Hepatocyte (in vitro differentiated cells): ENCODE results near the gene ORC2. TPM values are rescaled to one million over a fixed set of nuclear protein-coding genes. Genes with fewer than 3 reads are reported as not detected.
"Not testable (repeated sequence)": the region's sequence is repeated elsewhere in the genome, so short reads cannot be mapped to it uniquely, and the experiment has no call there.

Source experiments
- DNase-seq: peaks from one replicate; pipeline ENCODE4 v3.0.0-alpha.2; 2016; ENCODE audit warnings: low spot score
- H2AFZ ChIP-seq: fragments of 200-600 bp; sonication (generic); 2 replicates; pipeline ENCODE4 v1.6.0; 2016; ENCODE audit warnings: antibody characterized with exemption, mild to moderate bottlenecking
- H3K27ac ChIP-seq: fragments of 200-600 bp; sonication (generic); 2 replicates; pipeline ENCODE4 v1.5.1; 2016; ENCODE audit warnings: mild to moderate bottlenecking
- H3K27me3 ChIP-seq: fragments of 200-600 bp; sonication (generic); 2 replicates; pipeline ENCODE4 v1.6.1; 2016
- H3K36me3 ChIP-seq: fragments of 200-600 bp; sonication (generic); replicated peaks from 2 replicates; pipeline ENCODE4 v1.5.1; 2016; ENCODE audit warnings: low read depth; ENCODE audit not compliant: insufficient read depth
- H3K4me1 ChIP-seq: fragments of 200-600 bp; sonication (generic); 2 replicates; pipeline ENCODE4 v1.5.1; 2016; ENCODE audit warnings: mild to moderate bottlenecking, moderate library complexity; ENCODE audit not compliant: insufficient read depth
- H3K4me2 ChIP-seq: fragments of 200-600 bp; sonication (generic); 2 replicates; pipeline ENCODE4 v1.6.0; 2016
- H3K4me3 ChIP-seq: fragments of 200-600 bp; sonication (generic); 2 replicates; pipeline ENCODE4 v1.5.1; 2016; ENCODE audit warnings: mild to moderate bottlenecking
- H3K79me2 ChIP-seq: fragments of 200-600 bp; sonication (generic); 2 replicates; pipeline ENCODE4 v1.6.0; 2017; ENCODE audit warnings: mild to moderate bottlenecking
- H3K9me2 ChIP-seq: fragments of 200-600 bp; sonication (generic); replicated peaks from 2 replicates; pipeline ENCODE4 v1.6.0; 2017; ENCODE audit warnings: mild to moderate bottlenecking; ENCODE audit not compliant: insufficient read depth
- H3K9me3 ChIP-seq: fragments of 200-600 bp; sonication (generic); 2 replicates; pipeline ENCODE4 v1.5.1; 2016; ENCODE audit warnings: low read depth, mild to moderate bottlenecking
- H4K20me1 ChIP-seq: fragments of 200-600 bp; sonication (generic); 2 replicates; pipeline ENCODE4 v1.6.0; 2016; ENCODE audit warnings: mild to moderate bottlenecking; ENCODE audit not compliant: insufficient read depth, poor library complexity, severe bottlenecking
- EZH2 ChIP-seq: fragments of 200-600 bp; sonication (generic); IDR thresholded peaks from 2 replicates; pipeline ENCODE4 v1.6.1; 2016; ENCODE audit warnings: antibody characterized with exemption, mild to moderate bottlenecking, borderline replicate concordance
- EZH2phosphoT487 ChIP-seq: fragments of 200-600 bp; sonication (generic); IDR thresholded peaks from one replicate; pipeline ENCODE4 v1.6.1; 2018; ENCODE audit warnings: antibody characterized with exemption, mild to moderate bottlenecking, low read depth, moderate library complexity; ENCODE audit not compliant: unreplicated experiment, severe bottlenecking
- WGBS: methylation state at CpG from one replicate; pipeline ENCODE4 v1.1.6; 2016; ENCODE audit warnings: low lambda C conversion rate; ENCODE audit errors: missing lambda C conversion rate; 5-methylcytosine and 5-hydroxymethylcytosine counted together
- polyA plus RNA-seq: library from polyadenylated mRNA; unstranded; fragments of >200 nt; fragmentation: Nextera tagmentation; extraction: Ambion mirVana; gene quantifications from 2 replicates; pipeline ENCODE4 v1.2.1, GENCODE V29; 2016
- total RNA-seq: library from RNA; depleted of rRNA; stranded (reverse); fragments of >200 nt; gene quantifications from 2 replicates; pipeline ENCODE4 v1.2.3, GENCODE V29; 2014
- TF ChIP-seq, protein P1 (sequence below): fragments of 200-600 bp; sonication (generic); IDR thresholded peaks from 2 replicates; pipeline ENCODE4 v1.5.1; 2016; ENCODE audit warnings: antibody characterized with exemption, mild to moderate bottlenecking; ENCODE audit not compliant: poor library complexity

ORC2 gene
- total and polyA plus RNA-seq, 2 experiments from 2014 or later = 11.4 to 18.1 TPM

DNA sequence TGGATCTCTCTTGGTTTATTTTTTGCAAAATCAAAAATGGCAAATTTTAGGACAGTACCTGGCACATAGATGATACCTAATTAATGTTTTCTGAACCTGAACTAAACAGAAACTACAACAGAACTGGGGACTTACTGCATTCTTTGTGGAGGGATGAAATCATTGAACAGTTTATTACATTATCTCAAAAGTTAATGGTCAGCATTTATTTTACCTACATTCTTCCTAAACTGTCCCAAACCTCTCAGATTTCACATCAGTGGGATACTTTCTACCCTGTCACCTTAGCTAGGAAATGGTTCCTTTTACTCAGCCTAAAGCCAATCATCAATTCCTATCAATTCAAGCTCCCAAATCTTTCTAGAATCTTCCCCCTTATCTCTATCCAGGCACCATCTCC lies 64.0 kb downstream of the ORC2 start:
- Histone ChIP-seq H3K9me2 (no peaks in the 10 kb centered on the region), H4K20me1 (no peaks in the 10 kb centered on the region), H3K4me1 (no peaks in the 10 kb centered on the region), H3K4me2 (no peak overlapping the region), H3K36me3 (no peaks in the 10 kb centered on the region), H3K27me3 (no peaks in the 10 kb centered on the region), H2AFZ (no peak overlapping the region), H3K9me3 (no peaks in the 10 kb centered on the region), H3K4me3 (no peak overlapping the region), H3K27ac (no peak overlapping the region), H3K79me2 (no peaks in the 10 kb centered on the region)
- TF ChIP-seq EZH2phosphoT487 (no peak), EZH2 (no peak)
- TF ChIP-seq, protein P1, sequence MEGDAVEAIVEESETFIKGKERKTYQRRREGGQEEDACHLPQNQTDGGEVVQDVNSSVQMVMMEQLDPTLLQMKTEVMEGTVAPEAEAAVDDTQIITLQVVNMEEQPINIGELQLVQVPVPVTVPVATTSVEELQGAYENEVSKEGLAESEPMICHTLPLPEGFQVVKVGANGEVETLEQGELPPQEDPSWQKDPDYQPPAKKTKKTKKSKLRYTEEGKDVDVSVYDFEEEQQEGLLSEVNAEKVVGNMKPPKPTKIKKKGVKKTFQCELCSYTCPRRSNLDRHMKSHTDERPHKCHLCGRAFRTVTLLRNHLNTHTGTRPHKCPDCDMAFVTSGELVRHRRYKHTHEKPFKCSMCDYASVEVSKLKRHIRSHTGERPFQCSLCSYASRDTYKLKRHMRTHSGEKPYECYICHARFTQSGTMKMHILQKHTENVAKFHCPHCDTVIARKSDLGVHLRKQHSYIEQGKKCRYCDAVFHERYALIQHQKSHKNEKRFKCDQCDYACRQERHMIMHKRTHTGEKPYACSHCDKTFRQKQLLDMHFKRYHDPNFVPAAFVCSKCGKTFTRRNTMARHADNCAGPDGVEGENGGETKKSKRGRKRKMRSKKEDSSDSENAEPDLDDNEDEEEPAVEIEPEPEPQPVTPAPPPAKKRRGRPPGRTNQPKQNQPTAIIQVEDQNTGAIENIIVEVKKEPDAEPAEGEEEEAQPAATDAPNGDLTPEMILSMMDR = no peak
- no peak for DNase-seq

DNA sequence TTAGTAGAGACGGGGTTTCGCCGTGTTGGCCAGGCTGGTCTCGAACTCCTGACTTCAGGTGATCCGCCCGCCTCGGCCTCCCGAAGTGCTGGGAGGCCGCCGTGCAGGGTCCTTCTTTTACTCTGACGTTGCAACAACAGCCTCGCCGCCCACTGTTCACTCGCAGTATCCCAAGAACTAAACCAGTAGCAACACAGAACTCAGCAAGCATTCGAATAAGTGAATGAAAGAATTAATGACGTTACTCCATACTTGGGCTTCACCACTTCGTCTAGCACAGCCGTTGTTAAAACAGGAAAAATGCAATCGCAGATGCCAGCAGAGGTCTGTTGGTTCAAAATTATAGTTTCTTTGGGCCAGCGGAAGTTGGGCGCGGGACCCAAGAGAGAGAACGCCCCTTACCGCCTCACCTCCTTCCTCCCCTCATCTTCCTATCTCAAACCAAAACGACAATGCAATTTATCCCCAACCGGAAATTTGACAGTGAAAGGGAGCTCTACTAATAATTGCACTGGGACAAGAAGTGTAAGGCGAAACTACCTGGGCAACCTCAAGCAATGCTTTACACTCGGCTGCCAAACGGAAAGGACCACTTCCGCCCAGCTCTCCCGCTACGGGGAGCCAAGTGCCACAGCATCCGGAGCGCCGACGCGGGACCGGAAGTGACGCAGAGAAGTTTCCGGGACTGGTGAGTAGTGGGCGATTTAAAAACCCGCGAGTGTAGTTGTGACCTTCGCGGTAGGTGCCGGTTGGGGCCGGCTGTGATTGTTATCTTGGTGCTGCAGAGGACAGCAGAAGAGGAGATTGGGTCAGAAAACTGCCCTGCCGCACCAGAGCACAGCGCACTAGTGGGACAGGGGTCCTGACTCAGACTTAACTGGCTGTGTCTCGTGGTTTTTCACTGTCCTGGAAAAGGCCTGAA lies 74.5 kb downstream of the ORC2 start, which contains the start of the genes NIF3L1 and PPIL3:
Gene NIF3L1, plus strand, starts transcription at position 668 of the 922 bp plus-strand sequence. CDS start 2,573 bp downstream, outside the sequence.
Gene PPIL3, minus strand, starts transcription at position 374 of the 922 bp plus-strand sequence. CDS start 1,462 bp downstream, outside the sequence.
- WGBS = under 1% methylated on average over 50 of the region's 50 CpGs
- H3K79me2 ChIP-seq = peaks cover 51% of the 10 kb centered on the region
- DNase-seq = peak; percentile 98

DNA sequence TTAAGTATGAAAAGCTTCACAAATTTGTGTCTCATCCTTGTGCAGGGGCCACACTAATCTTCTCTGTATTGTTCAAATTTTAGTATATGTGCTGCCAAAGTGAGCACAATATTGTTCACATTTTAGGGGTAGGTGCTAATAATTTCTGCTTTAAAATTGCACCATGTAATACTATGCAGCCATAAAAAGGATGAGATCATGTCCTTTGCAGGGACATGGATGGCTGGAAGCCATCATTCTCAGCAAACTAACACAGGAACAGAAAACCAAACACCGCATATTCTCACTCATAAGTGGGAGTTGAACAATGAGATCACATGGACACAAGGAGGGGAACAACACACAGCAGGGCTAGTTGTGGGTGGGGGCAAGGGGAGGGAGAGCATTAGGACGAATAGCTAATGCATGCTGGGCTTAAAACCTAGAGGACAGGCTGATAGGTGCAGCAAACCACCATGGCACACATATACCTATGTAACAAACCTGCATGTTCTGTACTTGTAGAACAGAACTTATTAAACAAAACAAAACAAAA lies 81.7 kb downstream of the ORC2 start:
- not testable (repeated sequence) for H3K36me3 ChIP-seq, H3K9me2 ChIP-seq, H3K4me2 ChIP-seq, H3K27ac ChIP-seq, H3K27me3 ChIP-seq, H4K20me1 ChIP-seq, H3K9me3 ChIP-seq, H2AFZ ChIP-seq, DNase-seq, H3K4me3 ChIP-seq, H3K79me2 ChIP-seq, H3K4me1 ChIP-seq
- 90% methylated on average over 2 of the region's 2 CpGs for WGBS

More for the DNA sequence above, 74.5 kb downstream of the ORC2 start, which contains the start of the genes NIF3L1 and PPIL3:
- Histone ChIP-seq H3K4me3 (peak within 1 kb of the TSS; percentile 68), H3K9me2 (no peaks in the 10 kb centered on the region), H3K4me2 (peak within 1 kb of the TSS; percentile 87), H4K20me1 (no peaks in the 10 kb centered on the region), H3K36me3 (no peaks in the 10 kb centered on the region), H2AFZ (peak within 1 kb of the TSS; percentile 88), H3K27me3 (no peaks in the 10 kb centered on the region), H3K27ac (peak within 1 kb of the TSS; percentile 97), H3K4me1 (peaks cover 10% of the 10 kb centered on the region), H3K9me3 (no peaks in the 10 kb centered on the region)
- TF ChIP-seq EZH2phosphoT487 (no peak), EZH2 (no peak)
- TF ChIP-seq, protein P1 = no peak

DNA sequence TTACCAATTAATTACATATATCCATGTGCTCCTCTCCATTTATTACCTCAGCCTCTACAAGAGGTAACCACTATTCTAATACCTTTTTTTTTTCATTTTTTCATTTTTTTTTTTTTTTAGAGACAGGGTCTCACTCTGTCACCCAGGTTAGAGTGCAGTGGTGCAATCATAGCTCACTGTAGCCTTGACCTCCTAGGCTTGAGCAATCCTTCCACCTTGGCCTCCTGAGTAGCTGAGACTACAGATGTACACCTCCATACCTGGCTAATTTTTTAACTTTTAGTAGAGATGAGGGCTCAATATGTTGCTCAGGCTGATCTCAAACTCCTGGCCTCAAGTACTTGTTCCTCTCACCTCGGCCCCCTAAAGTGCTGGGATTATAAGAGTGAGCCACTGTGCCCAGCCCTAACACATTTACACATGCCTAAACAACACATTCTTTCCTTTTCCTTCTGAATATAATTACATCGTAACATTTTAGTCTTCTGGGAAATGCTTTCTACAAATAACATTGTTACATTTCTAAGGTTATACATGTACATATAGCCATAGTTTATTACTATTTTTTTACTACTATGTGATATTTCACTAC lies 85.1 kb downstream of the ORC2 start:
- no peak overlapping the region for H2AFZ ChIP-seq
- WGBS = 96% methylated on average over 2 of the region's 2 CpGs
- H3K9me3 ChIP-seq = no peaks in the 10 kb centered on the region
- H3K4me1 ChIP-seq = no peaks in the 10 kb centered on the region
- no peaks in the 10 kb centered on the region for H3K79me2 ChIP-seq
- TF ChIP-seq EZH2 = no peak
- TF ChIP-seq, protein P1 = no peak
- no peak for TF ChIP-seq EZH2phosphoT487
- no peaks in the 10 kb centered on the region for H4K20me1 ChIP-seq
- no peaks in the 10 kb centered on the region for H3K9me2 ChIP-seq
- H3K36me3 ChIP-seq = no peaks in the 10 kb centered on the region
- no peaks in the 10 kb centered on the region for H3K27me3 ChIP-seq
- no peak overlapping the region for H3K27ac ChIP-seq
- no peak for DNase-seq
- no peak overlapping the region for H3K4me3 ChIP-seq
- H3K4me2 ChIP-seq = no peak overlapping the region
